ENCODE results near the gene ABCF3. TPM values are rescaled to one million over a fixed set of nuclear protein-coding genes. Genes with fewer than 3 reads are reported as not detected.

Gene ABCF3
- total RNA-seq, 1 experiment from 2014 or later: 63.6 TPM

DNA sequence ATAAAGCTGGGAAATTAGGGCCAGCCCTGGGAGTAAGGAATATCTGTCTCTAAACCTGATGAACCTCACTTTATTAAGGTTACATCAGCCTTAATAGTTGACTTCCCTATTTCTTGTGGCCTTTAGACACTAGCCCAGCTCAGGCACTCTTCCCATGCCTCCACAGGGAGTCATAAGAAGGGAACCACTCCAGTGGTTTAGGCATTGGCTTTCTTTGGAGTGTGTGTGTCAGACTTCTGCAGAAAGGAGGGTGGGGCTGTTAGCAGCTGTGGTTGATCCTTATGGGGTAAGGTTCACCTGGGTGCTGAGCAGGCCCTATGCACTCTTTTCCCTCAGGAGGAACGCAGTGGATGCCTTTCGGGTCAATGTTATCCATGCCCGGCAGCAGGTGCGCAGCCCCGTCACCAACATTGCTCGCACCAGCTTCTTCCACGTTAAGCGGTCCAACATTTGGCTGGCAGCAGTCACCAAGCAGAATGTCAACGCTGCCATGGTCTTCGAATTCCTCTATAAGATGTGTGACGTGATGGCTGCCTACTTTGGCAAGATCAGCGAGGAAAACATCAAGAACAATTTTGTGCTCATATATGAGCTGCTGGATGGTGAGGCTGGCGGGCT, 7.4 kb upstream of the ABCF3 start:
- no peaks in the 10 kb centered on the region for H3K27me3 Mint-ChIP-seq (ENCODE audit: low read depth)
- POLR2A ChIA-PET: no interaction called here
- DNase-seq (ENCODE audit: low spot score): no peak
- peaks cover 28% of the 10 kb centered on the region for H3K4me1 Mint-ChIP-seq
- no peak for ATAC-seq
- H3K9me3 Mint-ChIP-seq: no peaks in the 10 kb centered on the region
- CTCF ChIA-PET: no interaction called here
- H3K36me3 Mint-ChIP-seq: peaks cover 58% of the 10 kb centered on the region
- peak overlapping the region; percentile 27 for H3K27ac Mint-ChIP-seq
- no peak overlapping the region for H3K4me3 Mint-ChIP-seq
- TF ChIP-seq, protein P1, sequence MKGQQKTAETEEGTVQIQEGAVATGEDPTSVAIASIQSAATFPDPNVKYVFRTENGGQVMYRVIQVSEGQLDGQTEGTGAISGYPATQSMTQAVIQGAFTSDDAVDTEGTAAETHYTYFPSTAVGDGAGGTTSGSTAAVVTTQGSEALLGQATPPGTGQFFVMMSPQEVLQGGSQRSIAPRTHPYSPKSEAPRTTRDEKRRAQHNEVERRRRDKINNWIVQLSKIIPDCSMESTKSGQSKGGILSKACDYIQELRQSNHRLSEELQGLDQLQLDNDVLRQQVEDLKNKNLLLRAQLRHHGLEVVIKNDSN (CRISPR knock-in tag; IDR thresholded peaks at IDR 0.05): no peak
- no peak for TF ChIP-seq ELF4 (CRISPR knock-in tag; IDR thresholded peaks at IDR 0.05; ENCODE audit: low read depth)
- no peak for TF ChIP-seq MYBL2 (CRISPR knock-in tag; IDR thresholded peaks at IDR 0.05)
- no peak for TF ChIP-seq ATF3 (CRISPR knock-in tag; conservative IDR thresholded peaks at IDR 0.05)
- TF ChIP-seq E2F4 (CRISPR knock-in tag; IDR thresholded peaks at IDR 0.05; ENCODE audit: borderline replicate concordance, low read depth): no peak
- no peak for TF ChIP-seq NR2C2 (CRISPR knock-in tag; IDR thresholded peaks at IDR 0.05)
- TF ChIP-seq EMX1 (CRISPR knock-in tag; IDR thresholded peaks at IDR 0.05): no peak
- no peak for TF ChIP-seq TP53 (CRISPR knock-in tag; IDR thresholded peaks at IDR 0.05)
- TF ChIP-seq SP1 (CRISPR knock-in tag; conservative IDR thresholded peaks at IDR 0.05): no peak
- TF ChIP-seq ZNF263 (CRISPR knock-in tag; IDR thresholded peaks at IDR 0.05; ENCODE audit: low read depth): no peak
- TF ChIP-seq GABPB1 (CRISPR knock-in tag; IDR thresholded peaks at IDR 0.05): no peak
- TF ChIP-seq CREM (CRISPR knock-in tag; IDR thresholded peaks at IDR 0.05): no peak
- no peak for TF ChIP-seq RORB (CRISPR knock-in tag; IDR thresholded peaks at IDR 0.05)
- TF ChIP-seq ZNF317 (CRISPR knock-in tag; IDR thresholded peaks at IDR 0.05; ENCODE audit: borderline replicate concordance, low read depth): no peak
- TF ChIP-seq MLX (CRISPR knock-in tag; IDR thresholded peaks at IDR 0.05): no peak
- TF ChIP-seq, protein P2, sequence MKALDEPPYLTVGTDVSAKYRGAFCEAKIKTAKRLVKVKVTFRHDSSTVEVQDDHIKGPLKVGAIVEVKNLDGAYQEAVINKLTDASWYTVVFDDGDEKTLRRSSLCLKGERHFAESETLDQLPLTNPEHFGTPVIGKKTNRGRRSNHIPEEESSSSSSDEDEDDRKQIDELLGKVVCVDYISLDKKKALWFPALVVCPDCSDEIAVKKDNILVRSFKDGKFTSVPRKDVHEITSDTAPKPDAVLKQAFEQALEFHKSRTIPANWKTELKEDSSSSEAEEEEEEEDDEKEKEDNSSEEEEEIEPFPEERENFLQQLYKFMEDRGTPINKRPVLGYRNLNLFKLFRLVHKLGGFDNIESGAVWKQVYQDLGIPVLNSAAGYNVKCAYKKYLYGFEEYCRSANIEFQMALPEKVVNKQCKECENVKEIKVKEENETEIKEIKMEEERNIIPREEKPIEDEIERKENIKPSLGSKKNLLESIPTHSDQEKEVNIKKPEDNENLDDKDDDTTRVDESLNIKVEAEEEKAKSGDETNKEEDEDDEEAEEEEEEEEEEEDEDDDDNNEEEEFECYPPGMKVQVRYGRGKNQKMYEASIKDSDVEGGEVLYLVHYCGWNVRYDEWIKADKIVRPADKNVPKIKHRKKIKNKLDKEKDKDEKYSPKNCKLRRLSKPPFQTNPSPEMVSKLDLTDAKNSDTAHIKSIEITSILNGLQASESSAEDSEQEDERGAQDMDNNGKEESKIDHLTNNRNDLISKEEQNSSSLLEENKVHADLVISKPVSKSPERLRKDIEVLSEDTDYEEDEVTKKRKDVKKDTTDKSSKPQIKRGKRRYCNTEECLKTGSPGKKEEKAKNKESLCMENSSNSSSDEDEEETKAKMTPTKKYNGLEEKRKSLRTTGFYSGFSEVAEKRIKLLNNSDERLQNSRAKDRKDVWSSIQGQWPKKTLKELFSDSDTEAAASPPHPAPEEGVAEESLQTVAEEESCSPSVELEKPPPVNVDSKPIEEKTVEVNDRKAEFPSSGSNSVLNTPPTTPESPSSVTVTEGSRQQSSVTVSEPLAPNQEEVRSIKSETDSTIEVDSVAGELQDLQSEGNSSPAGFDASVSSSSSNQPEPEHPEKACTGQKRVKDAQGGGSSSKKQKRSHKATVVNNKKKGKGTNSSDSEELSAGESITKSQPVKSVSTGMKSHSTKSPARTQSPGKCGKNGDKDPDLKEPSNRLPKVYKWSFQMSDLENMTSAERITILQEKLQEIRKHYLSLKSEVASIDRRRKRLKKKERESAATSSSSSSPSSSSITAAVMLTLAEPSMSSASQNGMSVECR (CRISPR knock-in tag; IDR thresholded peaks at IDR 0.05; ENCODE audit: borderline replicate concordance): no peak
- no peak for TF ChIP-seq SOX15 (CRISPR knock-in tag; IDR thresholded peaks at IDR 0.05)
- TF ChIP-seq, protein P3, sequence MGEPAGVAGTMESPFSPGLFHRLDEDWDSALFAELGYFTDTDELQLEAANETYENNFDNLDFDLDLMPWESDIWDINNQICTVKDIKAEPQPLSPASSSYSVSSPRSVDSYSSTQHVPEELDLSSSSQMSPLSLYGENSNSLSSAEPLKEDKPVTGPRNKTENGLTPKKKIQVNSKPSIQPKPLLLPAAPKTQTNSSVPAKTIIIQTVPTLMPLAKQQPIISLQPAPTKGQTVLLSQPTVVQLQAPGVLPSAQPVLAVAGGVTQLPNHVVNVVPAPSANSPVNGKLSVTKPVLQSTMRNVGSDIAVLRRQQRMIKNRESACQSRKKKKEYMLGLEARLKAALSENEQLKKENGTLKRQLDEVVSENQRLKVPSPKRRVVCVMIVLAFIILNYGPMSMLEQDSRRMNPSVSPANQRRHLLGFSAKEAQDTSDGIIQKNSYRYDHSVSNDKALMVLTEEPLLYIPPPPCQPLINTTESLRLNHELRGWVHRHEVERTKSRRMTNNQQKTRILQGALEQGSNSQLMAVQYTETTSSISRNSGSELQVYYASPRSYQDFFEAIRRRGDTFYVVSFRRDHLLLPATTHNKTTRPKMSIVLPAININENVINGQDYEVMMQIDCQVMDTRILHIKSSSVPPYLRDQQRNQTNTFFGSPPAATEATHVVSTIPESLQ (CRISPR knock-in tag; IDR thresholded peaks at IDR 0.05): no peak
- TF ChIP-seq, protein P4, sequence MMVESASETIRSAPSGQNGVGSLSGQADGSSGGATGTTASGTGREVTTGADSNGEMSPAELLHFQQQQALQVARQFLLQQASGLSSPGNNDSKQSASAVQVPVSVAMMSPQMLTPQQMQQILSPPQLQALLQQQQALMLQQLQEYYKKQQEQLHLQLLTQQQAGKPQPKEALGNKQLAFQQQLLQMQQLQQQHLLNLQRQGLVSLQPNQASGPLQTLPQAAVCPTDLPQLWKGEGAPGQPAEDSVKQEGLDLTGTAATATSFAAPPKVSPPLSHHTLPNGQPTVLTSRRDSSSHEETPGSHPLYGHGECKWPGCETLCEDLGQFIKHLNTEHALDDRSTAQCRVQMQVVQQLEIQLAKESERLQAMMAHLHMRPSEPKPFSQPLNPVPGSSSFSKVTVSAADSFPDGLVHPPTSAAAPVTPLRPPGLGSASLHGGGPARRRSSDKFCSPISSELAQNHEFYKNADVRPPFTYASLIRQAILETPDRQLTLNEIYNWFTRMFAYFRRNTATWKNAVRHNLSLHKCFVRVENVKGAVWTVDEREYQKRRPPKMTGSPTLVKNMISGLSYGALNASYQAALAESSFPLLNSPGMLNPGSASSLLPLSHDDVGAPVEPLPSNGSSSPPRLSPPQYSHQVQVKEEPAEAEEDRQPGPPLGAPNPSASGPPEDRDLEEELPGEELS (CRISPR knock-in tag; IDR thresholded peaks at IDR 0.05): no peak
- no peak for TF ChIP-seq GTF2I (CRISPR knock-in tag; conservative IDR thresholded peaks at IDR 0.05)

Measured in WTC11 (cell line).